ENCODE results near the gene PPM1H. TPM values are rescaled to one million over a fixed set of nuclear protein-coding genes. Genes with fewer than 3 reads are reported as not detected.
"Not testable (repeated sequence)": the region's sequence is repeated elsewhere in the genome, so short reads cannot be mapped to it uniquely, and the experiment has no call there.

The PPM1H gene
- total and polyA plus RNA-seq, 10 of the 15 experiments (the other 5 are each of a cell fraction or from before 2014, with no cell fraction given) = 0.11 to 0.83 (median 0.49) TPM

DNA sequence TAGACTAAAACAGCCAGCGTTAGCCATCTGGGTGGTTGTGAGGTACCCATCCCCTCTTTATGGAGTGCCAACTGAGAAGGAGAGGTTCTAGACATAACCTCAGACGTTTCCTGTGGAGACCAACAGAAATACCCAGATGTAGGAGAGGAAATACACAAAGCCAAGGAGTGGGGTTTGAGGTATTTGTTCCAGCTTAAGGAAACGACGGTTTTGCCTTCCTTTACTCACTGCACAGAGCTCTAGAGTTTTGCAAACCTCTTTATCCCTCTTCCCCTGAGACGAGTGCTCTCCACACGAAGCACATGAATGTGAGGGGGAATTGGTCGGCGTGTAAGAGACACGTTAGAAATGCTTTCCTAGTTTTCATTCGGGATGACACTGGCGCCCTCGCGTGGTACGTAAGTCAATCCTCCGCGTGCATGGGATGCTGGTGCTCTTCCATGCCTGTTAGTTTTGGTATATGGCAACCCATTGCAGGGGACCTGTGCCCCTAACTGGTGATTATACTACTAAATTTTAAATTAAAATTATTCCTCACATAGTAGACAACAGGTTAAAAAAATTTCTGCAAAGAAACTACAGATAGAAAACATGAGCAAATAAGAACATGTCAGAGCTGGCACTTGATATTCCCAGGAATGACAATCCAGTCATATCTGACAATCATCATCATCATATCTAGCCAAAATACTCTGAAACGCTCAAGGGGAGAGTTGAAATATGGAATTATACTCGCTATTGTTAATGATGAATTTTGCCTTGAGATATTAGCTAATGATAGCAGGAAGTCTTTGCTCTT, 121.7 kb downstream of the PPM1H start (continued):
- no peak for TF ChIP-seq ZNF592 (IDR thresholded peaks at IDR 0.05)
- TF ChIP-seq CBX5 (IDR thresholded peaks at IDR 0.05; ENCODE audit: low read depth) = no peak

GRCh38 chr12:62811481-62811880, 123.5 kb downstream of the PPM1H start:
- H3K79me2 ChIP-seq (ENCODE audit: control insufficient read depth, insufficient read depth, low read length); DNase-seq (ENCODE audit: low read depth, low spot score); H3K9me3 ChIP-seq (replicated peaks; ENCODE audit: control insufficient read depth, insufficient read depth, low read length); H4K20me1 ChIP-seq (ENCODE audit: control insufficient read depth, insufficient read depth); FAIRE-seq; BruUV-seq (replicated peaks); H3K36me3 ChIP-seq (ENCODE audit: control insufficient read depth in 2 of 2, insufficient read depth in 2 of 2, low read length in 1 of 2); in situ Hi-C loops (cut with MboI); H3K27me3 ChIP-seq (replicated peaks in 1 of 2; ENCODE audit: control insufficient read depth in 2 of 2, insufficient read depth in 2 of 2, low read length in 1 of 2); H3K9ac ChIP-seq (ENCODE audit: control insufficient read depth, insufficient read depth, low read length); H2AFZ ChIP-seq (ENCODE audit: control insufficient read depth, low read depth, low read length); H3K4me3 ChIP-seq; H3K4me2 ChIP-seq (ENCODE audit: control insufficient read depth, insufficient read depth); POLR2A ChIA-PET; H3K27ac ChIP-seq (ENCODE audit: control insufficient read depth, insufficient read depth); ATAC-seq: not testable (repeated sequence)
- SMC1A ChIA-PET (ENCODE audit: uncharacterized antibody, unreplicated experiment) = interaction anchor here (1.2 to 2.6 kb wide), 4 partner anchors 11 to 375 kb away, joined by 3 to 14 read pairs (median 8); no protein-coding TSS in a partner anchor
- intact Hi-C loops (cut with micrococcal nuclease; ENCODE audit: unreplicated experiment) = loop anchor here (5.0 kb wide), 2 partner anchors 256 to 374 kb away; no protein-coding TSS in a partner anchor
- WGBS (ENCODE audit: insufficient coverage, insufficient replicate concordance, low lambda C conversion rate, missing lambda C conversion rate) = 80% methylated on average over 4 of the region's 4 CpGs
- peaks cover 12% of the 10 kb centered on the region; the same call in 1 of the 2 replicates for H3K4me1 ChIP-seq (ENCODE audit: control insufficient read depth, insufficient read depth, low read length)
- CTCF ChIA-PET = interaction anchor here (0.9 to 5.1 kb wide), 7 partner anchors 13 to 375 kb away, joined by 3 to 63 read pairs (median 5); no protein-coding TSS in a partner anchor
- RAD21 ChIA-PET (ENCODE audit: unreplicated experiment) = interaction anchor here (0.6 to 3.3 kb wide), 2 partner anchors 230 to 373 kb away, joined by 3 to 14 read pairs; no protein-coding TSS in a partner anchor

All from GM12878 (cell line).